ENCODE measurements around the gene SND1. TPM values are rescaled to one million over a fixed set of nuclear protein-coding genes. Genes with fewer than 3 reads are reported as not detected.

Gene SND1
- total and polyA plus RNA-seq, 10 of the 15 experiments (the other 5 are each of a cell fraction or from before 2014, with no cell fraction given) = 52.4 to 270 (median 146) TPM

DNA sequence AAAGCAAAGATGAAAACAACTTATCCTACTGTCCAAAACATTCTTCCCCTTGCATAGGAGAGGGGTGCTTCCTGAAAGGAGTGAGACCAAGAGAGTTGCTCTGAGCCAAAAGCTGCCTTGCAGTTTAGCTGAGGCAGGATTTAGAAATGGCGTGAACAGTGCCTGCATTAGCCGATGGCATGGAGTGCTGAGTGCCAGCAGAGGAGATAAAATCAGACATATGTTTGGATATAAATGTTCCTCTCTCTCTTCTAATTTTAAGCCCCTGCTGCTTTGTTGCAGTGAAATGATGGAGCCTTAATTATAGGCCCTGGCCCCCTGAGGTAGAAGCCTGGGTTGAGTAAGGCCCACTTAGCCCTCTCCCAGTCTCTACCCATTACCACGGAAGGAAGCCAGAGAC lies 372.2 kb downstream of the SND1 start (continued):
- TF ChIP-seq CBX3 (IDR thresholded peaks at IDR 0.05; ENCODE audit: borderline replicate concordance, low read depth) (no peak), SMARCA5 (IDR thresholded peaks at IDR 0.05) (no peak), NFYA (IDR thresholded peaks at IDR 0.05; ENCODE audit: borderline replicate concordance, low read depth, low read length) (no peak), EED (IDR thresholded peaks at IDR 0.05; ENCODE audit: low read depth) (no peak), POLR2AphosphoS5 (IDR thresholded peaks at IDR 0.05; ENCODE audit: low read length) (no peak), RAD21 (IDR thresholded peaks at IDR 0.05; ENCODE audit: insufficient read depth, low read depth, low read length) (no peak), GABPA (IDR thresholded peaks at IDR 0.05; ENCODE audit: low read depth) (no peak)
- TF ChIP-seq, protein P1, sequence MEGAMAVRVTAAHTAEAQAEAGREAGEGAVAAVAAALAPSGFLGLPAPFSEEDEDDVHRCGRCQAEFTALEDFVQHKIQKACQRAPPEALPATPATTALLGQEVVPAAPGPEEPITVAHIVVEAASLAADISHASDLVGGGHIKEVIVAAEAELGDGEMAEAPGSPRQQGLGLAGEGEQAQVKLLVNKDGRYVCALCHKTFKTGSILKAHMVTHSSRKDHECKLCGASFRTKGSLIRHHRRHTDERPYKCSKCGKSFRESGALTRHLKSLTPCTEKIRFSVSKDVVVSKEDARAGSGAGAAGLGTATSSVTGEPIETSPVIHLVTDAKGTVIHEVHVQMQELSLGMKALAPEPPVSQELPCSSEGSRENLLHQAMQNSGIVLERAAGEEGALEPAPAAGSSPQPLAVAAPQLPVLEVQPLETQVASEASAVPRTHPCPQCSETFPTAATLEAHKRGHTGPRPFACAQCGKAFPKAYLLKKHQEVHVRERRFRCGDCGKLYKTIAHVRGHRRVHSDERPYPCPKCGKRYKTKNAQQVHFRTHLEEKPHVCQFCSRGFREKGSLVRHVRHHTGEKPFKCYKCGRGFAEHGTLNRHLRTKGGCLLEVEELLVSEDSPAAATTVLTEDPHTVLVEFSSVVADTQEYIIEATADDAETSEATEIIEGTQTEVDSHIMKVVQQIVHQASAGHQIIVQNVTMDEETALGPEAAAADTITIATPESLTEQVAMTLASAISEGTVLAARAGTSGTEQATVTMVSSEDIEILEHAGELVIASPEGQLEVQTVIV (IDR thresholded peaks at IDR 0.05; ENCODE audit: borderline replicate concordance, partially characterized antibody) = no peak

- no peak overlapping the region for H3K4me2 ChIP-seq (ENCODE audit: control insufficient read depth, insufficient read depth)
- DNase-seq (ENCODE audit: low read depth, low spot score) (no peak), FAIRE-seq (no peak), ATAC-seq (no peak)
- RAD21 ChIA-PET (ENCODE audit: unreplicated experiment) = no interaction called here
- WGBS (ENCODE audit: insufficient coverage, insufficient replicate concordance, low lambda C conversion rate, missing lambda C conversion rate) = 97% methylated on average over 6 of the region's 6 CpGs
- no peak overlapping the region for H3K4me3 ChIP-seq
- no peaks in the 10 kb centered on the region for H3K79me2 ChIP-seq (ENCODE audit: control insufficient read depth, insufficient read depth, low read length)
- intact Hi-C loops (cut with micrococcal nuclease; ENCODE audit: unreplicated experiment) = no loop called here
- no peaks in the 10 kb centered on the region for H3K27me3 ChIP-seq (replicated peaks in 1 of 2; ENCODE audit: control insufficient read depth in 2 of 2, insufficient read depth in 2 of 2, low read length in 1 of 2)
- in situ Hi-C loops (cut with MboI) = no loop called here
- SMC1A ChIA-PET (ENCODE audit: uncharacterized antibody, unreplicated experiment) = no interaction called here
- CTCF ChIA-PET = interaction anchor here (0.6 to 0.8 kb wide), 3 partner anchors 111 to 715 kb away, joined by 3 to 4 read pairs (median 3); no protein-coding TSS in a partner anchor
- POLR2A ChIA-PET = no interaction called here
- peaks cover 10% of the 10 kb centered on the region; the same call in 1 of the 2 replicates for H4K20me1 ChIP-seq (ENCODE audit: control insufficient read depth, insufficient read depth)
- no peaks in the 10 kb centered on the region; the same call in 2 of the 3 replicates for H3K9me3 ChIP-seq (replicated peaks; ENCODE audit: control insufficient read depth, insufficient read depth, low read length)
- H3K9ac ChIP-seq (ENCODE audit: control insufficient read depth, insufficient read depth, low read length) = no peak overlapping the region
- no peak overlapping the region for H2AFZ ChIP-seq (ENCODE audit: control insufficient read depth, low read depth, low read length)
- H3K36me3 ChIP-seq (ENCODE audit: control insufficient read depth in 2 of 2, insufficient read depth in 2 of 2, low read length in 1 of 2) = peaks cover 13 to 25% of the 10 kb centered on the region in 2 experiments
- H3K4me1 ChIP-seq (ENCODE audit: control insufficient read depth, insufficient read depth, low read length) = peaks cover 1% of the 10 kb centered on the region; the same call in 1 of the 2 replicates
- no TSS peak for BruUV-seq (replicated peaks)
- no peak overlapping the region for H3K27ac ChIP-seq (ENCODE audit: control insufficient read depth, insufficient read depth)
- no peak for TF ChIP-seq SUPT20H (IDR thresholded peaks at IDR 0.05; ENCODE audit: borderline replicate concordance, control insufficient read depth, low read depth, low read length)
- no peak for TF ChIP-seq BCL11A (IDR thresholded peaks at IDR 0.05; ENCODE audit: low read depth, low read length)
- no peak for TF ChIP-seq ATF7 (IDR thresholded peaks at IDR 0.05; ENCODE audit: low read depth)
- TF ChIP-seq TCF12 (IDR thresholded peaks at IDR 0.05; ENCODE audit: low read depth, low read length) = no peak
- TF ChIP-seq SMAD1 (IDR thresholded peaks at IDR 0.05; ENCODE audit: low read depth, partially characterized antibody) = no peak
- no peak for TF ChIP-seq NR2C1 (IDR thresholded peaks at IDR 0.05)
- TF ChIP-seq CHD1 (IDR thresholded peaks at IDR 0.05; ENCODE audit: low read depth, low read length) = no peak
- TF ChIP-seq, protein P2, sequence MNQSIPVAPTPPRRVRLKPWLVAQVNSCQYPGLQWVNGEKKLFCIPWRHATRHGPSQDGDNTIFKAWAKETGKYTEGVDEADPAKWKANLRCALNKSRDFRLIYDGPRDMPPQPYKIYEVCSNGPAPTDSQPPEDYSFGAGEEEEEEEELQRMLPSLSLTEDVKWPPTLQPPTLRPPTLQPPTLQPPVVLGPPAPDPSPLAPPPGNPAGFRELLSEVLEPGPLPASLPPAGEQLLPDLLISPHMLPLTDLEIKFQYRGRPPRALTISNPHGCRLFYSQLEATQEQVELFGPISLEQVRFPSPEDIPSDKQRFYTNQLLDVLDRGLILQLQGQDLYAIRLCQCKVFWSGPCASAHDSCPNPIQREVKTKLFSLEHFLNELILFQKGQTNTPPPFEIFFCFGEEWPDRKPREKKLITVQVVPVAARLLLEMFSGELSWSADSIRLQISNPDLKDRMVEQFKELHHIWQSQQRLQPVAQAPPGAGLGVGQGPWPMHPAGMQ (IDR thresholded peaks at IDR 0.05; ENCODE audit: borderline replicate concordance) = no peak
- TF ChIP-seq PML (IDR thresholded peaks at IDR 0.05; ENCODE audit: low read length) = no peak
- TF ChIP-seq ZBTB40 (IDR thresholded peaks at IDR 0.05; ENCODE audit: borderline replicate concordance) = no peak
Measured at GRCh38 chr7:128025380-128025779, 373.4 kb downstream of the SND1 start.

Measured in GM12878 (cell line).